HepG2 (cell line): ENCODE results near the gene CACNA1C. TPM values are rescaled to one million over a fixed set of nuclear protein-coding genes. Genes with fewer than 3 reads are reported as not detected.
A peak's percentile ranks its signal among the peaks of the same experiment; 100 is the strongest.

ENCODE experiments used
- ATF2 ChIP-seq: sonication (generic); formaldehyde crosslinking; IDR thresholded peaks from 2 replicates; pipeline ENCODE4 v1.4.0; 2020; ENCODE audit warnings: missing genetic modification reagents
- EEA1 ChIP-seq: sonication (generic); formaldehyde crosslinking; IDR thresholded peaks from 2 replicates; pipeline ENCODE4 v1.5.1; 2020; ENCODE audit warnings: mild to moderate bottlenecking, missing genetic modification reagents, borderline replicate concordance
- FLYWCH1 ChIP-seq: sonication (generic); formaldehyde crosslinking; IDR thresholded peaks from 2 replicates; pipeline ENCODE4 v1.8.1; 2023; ENCODE audit warnings: mild to moderate bottlenecking, missing genetic modification reagents
- GABPA ChIP-seq, 2 experiments: IDR thresholded peaks; 2 replicates each; pipeline ENCODE4 v1.6.1; 2011 to 2016; ENCODE audit warnings: low read depth in 2 of 2, low read length in 1 of 2, missing biosample characterization in 1 of 2, missing genetic modification characterization in 1 of 2
- PAF1 ChIP-seq: IDR thresholded peaks from 2 replicates; pipeline ENCODE4 v1.6.1; 2016; ENCODE audit warnings: missing genetic modification reagents, missing compliant biosample characterization
- PHF5A ChIP-seq: IDR thresholded peaks from one replicate; pipeline ENCODE4 v1.6.1; 2018; ENCODE audit warnings: low read depth, missing genetic modification reagents; ENCODE audit not compliant: unreplicated experiment
- POGZ ChIP-seq: sonication (generic); formaldehyde crosslinking; IDR thresholded peaks from 2 replicates; pipeline ENCODE4 v1.4.0; 2020; ENCODE audit warnings: mild to moderate bottlenecking, missing genetic modification reagents
- RAD21 ChIP-seq: fragments of 450-650 bp; formaldehyde crosslinking; IDR thresholded peaks from 2 replicates; pipeline ENCODE4 v1.5.0; 2020; ENCODE audit warnings: mild to moderate bottlenecking
- RNF2 ChIP-seq: fragments of 450-650 bp; conservative IDR thresholded peaks from 2 replicates; pipeline ENCODE4 v1.6.1; 2016; ENCODE audit warnings: low read depth
- SNRNP70 ChIP-seq: fragments of 200-400 bp; formaldehyde crosslinking; IDR thresholded peaks from 2 replicates; pipeline ENCODE4 v1.6.1; 2017; ENCODE audit warnings: mild to moderate bottlenecking, low read depth, low read length, moderate library complexity
- SYNCRIP ChIP-seq: fragments of 200-400 bp; formaldehyde crosslinking; IDR thresholded peaks from 2 replicates; pipeline ENCODE4 v1.6.1; 2018; ENCODE audit warnings: mild to moderate bottlenecking, low read depth, low read length; ENCODE audit not compliant: insufficient read depth
- TAF1 ChIP-seq: sonication (generic); formaldehyde crosslinking; IDR thresholded peaks from 2 replicates; pipeline ENCODE4 v1.4.0; 2020; ENCODE audit warnings: missing genetic modification reagents
- ZBTB7A ChIP-seq: sonication (generic); formaldehyde crosslinking; IDR thresholded peaks from 2 replicates; pipeline ENCODE4 v1.8.0; 2022; ENCODE audit warnings: mild to moderate bottlenecking, missing genetic modification reagents
- ZFP90 ChIP-seq: sonication (generic); formaldehyde crosslinking; IDR thresholded peaks from 2 replicates; pipeline ENCODE4 v1.8.0; 2022; ENCODE audit warnings: missing genetic modification reagents, mild to moderate bottlenecking, inconsistent platforms, borderline replicate concordance
- ZKSCAN8 ChIP-seq: IDR thresholded peaks from 2 replicates; pipeline ENCODE4 v1.6.1; 2016; ENCODE audit warnings: borderline replicate concordance, missing genetic modification reagents, missing compliant biosample characterization
- ZNF350 ChIP-seq: sonication (generic); formaldehyde crosslinking; IDR thresholded peaks from 2 replicates; pipeline ENCODE4 v1.4.0; 2020; ENCODE audit warnings: mild to moderate bottlenecking, low read depth, missing genetic modification reagents, borderline replicate concordance
- ZNF496 ChIP-seq: sonication (generic); formaldehyde crosslinking; IDR thresholded peaks from 2 replicates; pipeline ENCODE4 v1.8.1; 2023; ENCODE audit warnings: mild to moderate bottlenecking, moderate library complexity, missing genetic modification reagents; ENCODE audit not compliant: insufficient replicate concordance
- ZNF574 ChIP-seq: sonication (generic); formaldehyde crosslinking; IDR thresholded peaks from 2 replicates; pipeline ENCODE4 v1.4.0; 2020; ENCODE audit warnings: missing genetic modification reagents
- ZNF788 ChIP-seq: sonication (generic); formaldehyde crosslinking; IDR thresholded peaks from 2 replicates; pipeline ENCODE4 v1.5.0; 2020; ENCODE audit warnings: mild to moderate bottlenecking, missing genetic modification reagents, borderline replicate concordance
- polyA plus RNA-seq, 8 experiments: library from polyadenylated mRNA; depleted of rRNA in 3 of 8; stranded (reverse) in 7 of 8; unstranded in 1 of 8; fragments of >200 nt; fragmentation: Illumina TruSeq in 4 of 8; extraction: Trizol in 4 of 8; gene quantifications; 2 replicates each; pipeline versions ENCODE4 v1.2.1 to v1.2.3, GENCODE V29; 2011 to 2016; ENCODE audit warnings: low read depth in 4 of 8, missing spikeins in 1 of 8, mixed read lengths in 1 of 8; ENCODE audit not compliant: insufficient read depth in 1 of 8
- total RNA-seq, 5 experiments: library from RNA; depleted of rRNA; stranded (reverse); fragments of >200 nt; fragmentation: Illumina TruSeq; extraction: Trizol; gene quantifications; 2 replicates each; pipeline ENCODE4 v1.2.3, GENCODE V29; 2016; ENCODE audit warnings: low read depth in 1 of 5
- TF ChIP-seq, protein P1 (sequence below): sonication (generic); formaldehyde crosslinking; IDR thresholded peaks from 2 replicates; pipeline ENCODE4 v1.4.0; 2020; ENCODE audit warnings: mild to moderate bottlenecking, missing genetic modification reagents
- TF ChIP-seq, protein P2 (sequence below): IDR thresholded peaks from 2 replicates; pipeline ENCODE4 v1.6.1; 2016; ENCODE audit warnings: missing compliant biosample characterization, missing genetic modification reagents, borderline replicate concordance
- TF ChIP-seq, protein P3 (sequence below): sonication (generic); formaldehyde crosslinking; IDR thresholded peaks from 2 replicates; pipeline ENCODE4 v1.5.0; 2020; ENCODE audit warnings: missing genetic modification reagents

The CACNA1C gene
- total and polyA plus RNA-seq, 2 of the 13 experiments (the other 11 are each of a cell fraction or from before 2014, with no cell fraction given) = not detected

DNA sequence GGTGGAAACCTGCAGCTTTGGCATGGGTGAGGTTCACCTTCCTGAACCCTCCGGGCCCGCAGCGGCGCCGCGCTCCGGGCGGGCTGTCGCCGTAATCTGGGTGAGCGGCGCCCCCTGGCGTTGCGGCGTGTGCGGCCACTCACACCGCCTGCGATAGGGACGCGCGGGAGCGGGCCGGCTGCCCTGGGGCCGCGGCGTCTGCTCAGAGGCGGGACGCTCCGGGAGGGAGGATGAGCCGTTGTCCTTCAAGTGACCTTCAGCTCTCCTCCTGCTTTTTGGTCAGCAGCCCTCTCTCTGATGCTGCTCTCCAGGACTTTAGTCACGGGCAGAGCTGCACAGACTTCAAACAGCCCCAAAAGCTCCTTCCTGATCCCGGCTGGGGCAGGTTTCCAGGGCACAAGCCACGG, 530.3 kb downstream of the CACNA1C start (continued):
- TF ChIP-seq ATF2 (CRISPR knock-in tag) (no peak), ZNF350 (CRISPR knock-in tag) (no peak), ZKSCAN8 (CRISPR knock-in tag) (no peak), ZFP90 (CRISPR knock-in tag) (no peak), RNF2 (0 out of 2 replicates have a peak, but pooled peaks have one; percentile 43), FLYWCH1 (CRISPR knock-in tag) (no peak), EEA1 (CRISPR knock-in tag) (no peak), ZNF496 (CRISPR knock-in tag) (no peak), POGZ (no peak), PHF5A (CRISPR knock-in tag) (no peak), ZBTB7A (no peak), GABPA (IDR thresholded peaks at IDR 0.05; ENCODE audit: low read depth, low read length) (no peak), GABPA (CRISPR knock-in tag; IDR thresholded peaks at IDR 0.05; ENCODE audit: low read depth) (no peak), SNRNP70 (no peak), RAD21 (peak; percentile 87), ZNF788 (0 out of 2 replicates have a peak, but pooled peaks have one; percentile 21), ZNF574 (peak; percentile 48), PAF1 (CRISPR knock-in tag) (no peak), TAF1 (CRISPR knock-in tag) (no peak), SYNCRIP (no peak)
- TF ChIP-seq, protein P1, sequence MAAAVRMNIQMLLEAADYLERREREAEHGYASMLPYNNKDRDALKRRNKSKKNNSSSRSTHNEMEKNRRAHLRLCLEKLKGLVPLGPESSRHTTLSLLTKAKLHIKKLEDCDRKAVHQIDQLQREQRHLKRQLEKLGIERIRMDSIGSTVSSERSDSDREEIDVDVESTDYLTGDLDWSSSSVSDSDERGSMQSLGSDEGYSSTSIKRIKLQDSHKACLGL = 0 out of 2 replicates have a peak, but pooled peaks have one; percentile 61
- TF ChIP-seq, protein P2, sequence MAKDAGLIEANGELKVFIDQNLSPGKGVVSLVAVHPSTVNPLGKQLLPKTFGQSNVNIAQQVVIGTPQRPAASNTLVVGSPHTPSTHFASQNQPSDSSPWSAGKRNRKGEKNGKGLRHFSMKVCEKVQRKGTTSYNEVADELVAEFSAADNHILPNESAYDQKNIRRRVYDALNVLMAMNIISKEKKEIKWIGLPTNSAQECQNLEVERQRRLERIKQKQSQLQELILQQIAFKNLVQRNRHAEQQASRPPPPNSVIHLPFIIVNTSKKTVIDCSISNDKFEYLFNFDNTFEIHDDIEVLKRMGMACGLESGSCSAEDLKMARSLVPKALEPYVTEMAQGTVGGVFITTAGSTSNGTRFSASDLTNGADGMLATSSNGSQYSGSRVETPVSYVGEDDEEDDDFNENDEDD (CRISPR knock-in tag) = no peak
- TF ChIP-seq, protein P3, sequence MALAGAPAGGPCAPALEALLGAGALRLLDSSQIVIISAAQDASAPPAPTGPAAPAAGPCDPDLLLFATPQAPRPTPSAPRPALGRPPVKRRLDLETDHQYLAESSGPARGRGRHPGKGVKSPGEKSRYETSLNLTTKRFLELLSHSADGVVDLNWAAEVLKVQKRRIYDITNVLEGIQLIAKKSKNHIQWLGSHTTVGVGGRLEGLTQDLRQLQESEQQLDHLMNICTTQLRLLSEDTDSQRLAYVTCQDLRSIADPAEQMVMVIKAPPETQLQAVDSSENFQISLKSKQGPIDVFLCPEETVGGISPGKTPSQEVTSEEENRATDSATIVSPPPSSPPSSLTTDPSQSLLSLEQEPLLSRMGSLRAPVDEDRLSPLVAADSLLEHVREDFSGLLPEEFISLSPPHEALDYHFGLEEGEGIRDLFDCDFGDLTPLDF (CRISPR knock-in tag) = no peak
